Tibial nerve (tissue), 4 donors: ENCODE results near the gene ZNF415. TPM values are rescaled to one million over a fixed set of nuclear protein-coding genes. Genes with fewer than 3 reads are reported as not detected.
"Not testable (repeated sequence)": the region's sequence is repeated elsewhere in the genome, so short reads cannot be mapped to it uniquely, and the experiment has no call there.

Source experiments
- DNase-seq, 2 donors: peaks; one replicate each; pipeline ENCODE4 v3.0.0-alpha.2; 2019; ENCODE audit warnings: low spot score in 2 of 2
- H3K27ac ChIP-seq, 4 donors: fragments of 200-600 bp; sonication (generic) in 3 of 4; one replicate each; pipeline ENCODE4 v1.5.1; 2017 to 2019; ENCODE audit warnings: mild to moderate bottlenecking in 1 of 4
- H3K27me3 ChIP-seq, 2 donors: fragments of 200-600 bp; sonication (generic) in 1 of 2; one replicate each; pipeline versions ENCODE4 v1.5.1 to v1.6.0; 2017 to 2019
- H3K36me3 ChIP-seq, 3 donors: fragments of 200-600 bp; sonication (generic); one replicate each; pipeline ENCODE4 v1.5.1; 2018 to 2019
- H3K4me1 ChIP-seq, 4 donors: fragments of 200-600 bp; sonication (generic) in 3 of 4; one replicate each; pipeline ENCODE4 v1.5.1; 2017 to 2019
- H3K4me3 ChIP-seq, 4 donors: fragments of 200-600 bp; sonication (generic) in 3 of 4; one replicate each; pipeline ENCODE4 v1.5.1; 2017 to 2019; ENCODE audit warnings: mild to moderate bottlenecking in 1 of 4, moderate library complexity in 1 of 4
- H3K9me3 ChIP-seq, 4 donors: fragments of 200-600 bp; sonication (generic) in 3 of 4; one replicate each; pipeline ENCODE4 v1.5.1; 2017 to 2019
- EP300 ChIP-seq, 2 donors: sonication (generic); formaldehyde crosslinking; IDR thresholded peaks; one replicate each; pipeline ENCODE4 v1.6.1; 2017; ENCODE audit warnings: antibody characterized with exemption in 2 of 2, mild to moderate bottlenecking in 1 of 2
- POLR2A ChIP-seq, 2 donors: fragments of 450-650 bp; IDR thresholded peaks; one replicate each; pipeline ENCODE4 v1.6.1; 2017; ENCODE audit warnings: antibody characterized with exemption in 2 of 2, mild to moderate bottlenecking in 2 of 2, moderate library complexity in 2 of 2
- WGBS, 2 donors: methylation state at CpG; one replicate each; pipeline ENCODE4 v1.1.5; 2018; 5-methylcytosine and 5-hydroxymethylcytosine counted together
- total RNA-seq, 4 donors: library from RNA; depleted of rRNA; stranded (reverse); fragments of >200 nt; gene quantifications; one replicate each; pipeline ENCODE4 v1.1.0, GENCODE V29; 2016
- TF ChIP-seq, protein P1 (sequence below), 5 experiments: fragments of 200-600 bp in 3 of 5; fragments of 450-650 bp in 2 of 5; sonication (generic) in 3 of 5; IDR thresholded peaks; one replicate each; pipeline ENCODE4 v1.5.1; 2016 to 2019; ENCODE audit warnings: antibody characterized with exemption in 5 of 5, mild to moderate bottlenecking in 3 of 5, moderate library complexity in 2 of 5

ZNF415 gene
- total RNA-seq, 4 donors from 2014 or later = 4.5 to 9.8 (median 5.7) TPM

DNA sequence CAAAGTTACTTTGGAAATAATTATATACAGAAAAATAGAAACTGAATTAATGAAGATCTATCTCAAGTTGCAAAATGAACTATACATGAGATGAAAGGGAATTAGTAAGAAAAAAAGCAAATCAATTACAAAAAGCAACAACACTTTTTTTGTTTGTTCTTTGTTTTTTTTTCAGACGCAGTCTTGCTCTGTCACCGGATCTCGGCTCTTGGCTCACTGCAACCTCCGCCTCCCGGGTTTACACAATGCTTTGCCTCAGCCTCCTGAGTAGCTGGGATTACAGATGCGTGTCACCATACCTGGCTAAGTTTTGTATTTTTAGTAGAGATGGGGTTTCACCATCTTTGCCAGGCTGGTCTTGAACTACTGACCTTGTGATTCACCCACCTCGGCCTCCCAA lies 2.2 kb downstream of the ZNF415 start:
- H3K27ac ChIP-seq = no peak overlapping the region
- peaks cover 0 to 13% (median 4%) of the 10 kb centered on the region in 4 donors for H3K9me3 ChIP-seq
- H3K36me3 ChIP-seq = no peaks in the 10 kb centered on the region
- peaks cover 0 to 15% (median 0%) of the 10 kb centered on the region in 4 donors for H3K4me1 ChIP-seq
- no peaks in the 10 kb centered on the region for H3K27me3 ChIP-seq
- TF ChIP-seq, protein P1, sequence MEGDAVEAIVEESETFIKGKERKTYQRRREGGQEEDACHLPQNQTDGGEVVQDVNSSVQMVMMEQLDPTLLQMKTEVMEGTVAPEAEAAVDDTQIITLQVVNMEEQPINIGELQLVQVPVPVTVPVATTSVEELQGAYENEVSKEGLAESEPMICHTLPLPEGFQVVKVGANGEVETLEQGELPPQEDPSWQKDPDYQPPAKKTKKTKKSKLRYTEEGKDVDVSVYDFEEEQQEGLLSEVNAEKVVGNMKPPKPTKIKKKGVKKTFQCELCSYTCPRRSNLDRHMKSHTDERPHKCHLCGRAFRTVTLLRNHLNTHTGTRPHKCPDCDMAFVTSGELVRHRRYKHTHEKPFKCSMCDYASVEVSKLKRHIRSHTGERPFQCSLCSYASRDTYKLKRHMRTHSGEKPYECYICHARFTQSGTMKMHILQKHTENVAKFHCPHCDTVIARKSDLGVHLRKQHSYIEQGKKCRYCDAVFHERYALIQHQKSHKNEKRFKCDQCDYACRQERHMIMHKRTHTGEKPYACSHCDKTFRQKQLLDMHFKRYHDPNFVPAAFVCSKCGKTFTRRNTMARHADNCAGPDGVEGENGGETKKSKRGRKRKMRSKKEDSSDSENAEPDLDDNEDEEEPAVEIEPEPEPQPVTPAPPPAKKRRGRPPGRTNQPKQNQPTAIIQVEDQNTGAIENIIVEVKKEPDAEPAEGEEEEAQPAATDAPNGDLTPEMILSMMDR (IDR thresholded peaks at IDR 0.05) = no peak
- TF ChIP-seq POLR2A (IDR thresholded peaks at IDR 0.05) = no peak
- no peak overlapping the region for H3K4me3 ChIP-seq
- DNase-seq = no peak
- WGBS, 2 donors = 64% methylated on average over 7 of the region's 7 CpGs

DNA sequence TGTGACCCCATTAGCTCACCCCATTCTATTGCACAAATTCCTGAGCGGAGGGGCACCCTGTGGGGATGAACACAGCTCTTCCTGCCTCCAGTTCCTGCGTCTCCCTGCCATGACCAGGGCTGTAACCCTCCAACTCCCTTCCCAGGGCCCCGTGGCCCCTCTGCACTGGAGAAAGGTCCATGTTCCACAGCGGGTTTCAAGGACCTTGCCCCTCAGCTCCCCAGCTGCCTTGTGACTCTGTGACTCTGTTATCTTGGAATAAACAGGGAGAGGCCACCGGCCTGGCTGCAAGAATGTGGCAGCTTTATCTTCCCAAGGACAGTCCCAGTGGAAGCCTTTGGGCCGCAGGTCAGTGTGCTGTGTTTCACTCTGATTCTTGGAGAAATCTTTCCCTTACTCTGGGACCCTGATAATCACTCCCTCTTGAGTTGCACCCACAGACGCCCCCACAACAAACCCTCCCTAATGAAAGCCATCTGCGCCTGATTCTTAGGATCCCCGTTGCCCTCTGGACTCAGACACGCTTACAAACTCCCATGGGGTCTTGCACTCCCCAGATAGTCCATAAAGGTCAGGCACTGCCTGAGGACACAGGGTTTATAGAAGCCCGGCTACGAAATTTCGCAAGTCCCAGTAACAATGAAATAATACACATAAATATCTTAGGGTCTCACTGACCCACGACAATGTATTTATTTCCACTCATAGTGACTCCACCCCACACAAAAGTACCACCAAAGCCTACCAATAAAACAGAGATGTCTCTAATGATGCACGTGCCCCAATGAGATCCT lies 5.8 kb downstream of the ZNF415 start:
- not testable (repeated sequence) for H3K27me3 ChIP-seq, H3K4me3 ChIP-seq, H3K27ac ChIP-seq, DNase-seq, H3K9me3 ChIP-seq
- H3K4me1 ChIP-seq = peaks cover 0 to 13% (median 0%) of the 10 kb centered on the region in 4 donors
- 45 to 68% methylated on average over 6 to 7 of the region's 15 CpGs for WGBS, 2 donors
- peaks cover 0 to 20% (median 0%) of the 10 kb centered on the region in 3 donors for H3K36me3 ChIP-seq

DNA sequence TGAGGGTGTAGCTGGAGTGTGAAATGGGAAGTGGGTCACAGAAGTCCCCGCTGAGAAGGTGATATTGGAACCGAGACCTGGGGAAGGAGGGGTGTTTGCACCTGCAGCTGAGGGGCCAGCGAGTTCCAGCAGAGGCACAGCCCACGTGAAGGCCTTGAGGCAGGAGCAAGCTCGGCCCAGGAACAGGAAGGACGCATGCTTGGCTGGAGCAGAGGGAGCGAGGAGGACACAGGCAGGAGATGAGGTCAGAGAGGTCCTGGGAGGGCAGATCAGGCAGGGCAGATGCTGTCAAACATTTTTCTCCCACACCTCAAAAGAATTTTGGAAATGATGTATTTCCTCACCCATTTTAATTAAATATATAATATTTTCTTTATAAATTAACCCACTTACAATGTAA lies 9.3 kb downstream of the ZNF415 start:
- no peaks in the 10 kb centered on the region for H3K4me1 ChIP-seq
- no peaks in the 10 kb centered on the region for H3K27me3 ChIP-seq
- no peak for DNase-seq
- H3K4me3 ChIP-seq = no peak overlapping the region
- H3K9me3 ChIP-seq = peaks cover 0 to 13% (median 2%) of the 10 kb centered on the region in 4 donors
- no peak overlapping the region for H3K27ac ChIP-seq
- H3K36me3 ChIP-seq = peaks cover 0 to 37% (median 0%) of the 10 kb centered on the region in 3 donors
- WGBS, 2 donors = 84 to 85% methylated on average over 7 of the region's 7 CpGs
- TF ChIP-seq EP300 (IDR thresholded peaks at IDR 0.05) = no peak
- TF ChIP-seq, protein P1 (IDR thresholded peaks at IDR 0.05) = no peak
- no peak for TF ChIP-seq POLR2A (IDR thresholded peaks at IDR 0.05)

DNA sequence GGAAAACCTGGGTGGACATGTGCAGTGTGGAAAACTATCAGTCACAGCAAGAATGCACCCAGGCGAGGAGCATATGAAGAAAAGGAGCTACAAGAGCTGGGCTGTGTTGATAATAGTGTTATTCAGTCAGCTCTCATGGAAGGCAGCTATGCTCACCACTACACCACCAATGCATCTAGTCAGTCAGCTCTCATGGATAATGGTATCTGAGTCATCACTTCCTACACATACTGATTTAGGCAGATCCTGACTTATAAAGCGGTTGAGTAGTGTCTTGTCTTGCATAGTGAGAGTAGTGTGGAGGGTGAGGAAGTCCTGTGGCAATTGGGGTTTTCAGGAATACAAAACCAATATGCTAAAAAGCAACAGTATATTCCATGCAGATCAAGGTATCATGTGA lies 20.4 kb downstream of the ZNF415 start:
- H3K27ac ChIP-seq = no peak overlapping the region
- H3K36me3 ChIP-seq = peaks cover 6 to 90% (median 7%) of the 10 kb centered on the region in 3 donors
- no peaks in the 10 kb centered on the region for H3K27me3 ChIP-seq
- 87 to 93% methylated on average over 2 of the region's 2 CpGs for WGBS, 2 donors
- no peaks in the 10 kb centered on the region for H3K4me1 ChIP-seq
- TF ChIP-seq POLR2A (IDR thresholded peaks at IDR 0.05) = no peak
- TF ChIP-seq, protein P1 (IDR thresholded peaks at IDR 0.05) = no peak
- no peak for TF ChIP-seq EP300 (IDR thresholded peaks at IDR 0.05)
- H3K9me3 ChIP-seq = peaks cover 0 to 33% (median 8%) of the 10 kb centered on the region in 4 donors
- DNase-seq = no peak
- H3K4me3 ChIP-seq = no peak overlapping the region

DNA sequence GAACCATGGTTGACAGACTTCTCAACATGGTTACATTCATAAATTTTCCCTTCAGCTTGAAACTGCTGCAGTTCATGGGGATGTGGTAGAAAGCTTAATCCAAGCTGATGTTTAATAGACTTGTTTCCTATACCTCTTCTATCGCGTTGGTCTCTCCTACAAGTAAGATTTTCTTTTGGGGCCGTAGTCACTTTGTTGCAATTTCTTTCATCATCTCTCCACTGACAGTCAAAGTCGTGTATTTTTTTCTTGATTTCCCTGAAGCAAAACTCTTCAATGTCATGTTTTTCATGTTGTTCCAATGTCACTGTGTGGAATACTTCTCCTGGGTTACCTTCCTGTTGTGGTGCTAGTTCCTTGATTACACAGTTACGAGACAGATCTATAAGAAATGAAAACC lies 23.2 kb downstream of the ZNF415 start:
- TF ChIP-seq, protein P1 (IDR thresholded peaks at IDR 0.05) = no peak
- TF ChIP-seq POLR2A (IDR thresholded peaks at IDR 0.05) (no peak), EP300 (IDR thresholded peaks at IDR 0.05) (no peak)
- DNase-seq = no peak
- H3K36me3 ChIP-seq = peaks cover 2 to 62% (median 6%) of the 10 kb centered on the region in 3 donors
- H3K9me3 ChIP-seq = peaks cover 0 to 19% (median 4%) of the 10 kb centered on the region in 4 donors
- no peaks in the 10 kb centered on the region for H3K27me3 ChIP-seq
- H3K4me1 ChIP-seq = no peaks in the 10 kb centered on the region
- no peak overlapping the region for H3K4me3 ChIP-seq
- H3K27ac ChIP-seq = no peak overlapping the region
- 96% methylated on average over 5 of the region's 5 CpGs for WGBS, 2 donors
